GM20431 (cell line): Measurements from ENCODE around the gene KRT8.

Source experiments
- in situ Hi-C: fragments of 300-500 bp; cut with MseI, MboI; formaldehyde crosslinking; loops from one replicate; pipeline ENCODE4 v1.15.0; 2020; ENCODE audit warnings: low sequenced_read_pairs; ENCODE audit not compliant: unreplicated experiment

Gene KRT8

GRCh38 chr12:52926596-52927234 lies 21.8 kb upstream of the KRT8 start:
- in situ Hi-C loops, result no loop called here

- in situ Hi-C loops, result no loop called here
Observed at GRCh38 chr12:52925717-52926595, 21.1 kb upstream of the KRT8 start.

- in situ Hi-C loops, result no loop called here
Observed at GRCh38 chr12:52924764-52925716, 20.2 kb upstream of the KRT8 start.

- in situ Hi-C loops, result no loop called here
Observed at GRCh38 chr12:52921488-52922165, 16.8 kb upstream of the KRT8 start.

- in situ Hi-C loops, result no loop called here
Observed at GRCh38 chr12:52920937-52921336, 16.1 kb upstream of the KRT8 start.

- in situ Hi-C loops, result no loop called here
Observed at GRCh38 chr12:52918784-52919183, 13.9 kb upstream of the KRT8 start.

- in situ Hi-C loops, result no loop called here
Observed at GRCh38 chr12:52918351-52918750, 13.5 kb upstream of the KRT8 start.

- in situ Hi-C loops, result no loop called here
Observed at GRCh38 chr12:52917800-52918199, 12.9 kb upstream of the KRT8 start.

- in situ Hi-C loops, result no loop called here
Observed at GRCh38 chr12:52916216-52916615, 11.3 kb upstream of the KRT8 start.

GRCh38 chr12:52915637-52916036 lies 10.8 kb upstream of the KRT8 start:
- in situ Hi-C loops, result no loop called here

GRCh38 chr12:52914576-52915121 lies 9.8 kb upstream of the KRT8 start:
- in situ Hi-C loops, result no loop called here

- in situ Hi-C loops, result no loop called here
Observed at GRCh38 chr12:52913431-52913821, 8.6 kb upstream of the KRT8 start.

GRCh38 chr12:52912711-52913430 lies 8.0 kb upstream of the KRT8 start:
- in situ Hi-C loops, result no loop called here

GRCh38 chr12:52910248-52910883 lies 5.5 kb upstream of the KRT8 start:
- in situ Hi-C loops, result no loop called here

- in situ Hi-C loops, result no loop called here
Observed at GRCh38 chr12:52909796-52910195, 4.9 kb upstream of the KRT8 start.

- in situ Hi-C loops, result no loop called here
Observed at GRCh38 chr12:52909331-52909730, 4.5 kb upstream of the KRT8 start.

GRCh38 chr12:52907092-52907810 lies 2.4 kb upstream of the KRT8 start:
- in situ Hi-C loops, result no loop called here

- in situ Hi-C loops, result no loop called here
Observed at GRCh38 chr12:52906191-52906601, 1.3 kb upstream of the KRT8 start.
